OCI-LY3 (cell line): ENCODE results near the gene SH3PXD2A.

Experiments
- H2AFZ ChIP-seq: fragments of 200-600, 300-600 bp; shearing (Covaris generic); 2 replicates; pipeline ENCODE4 v1.6.0; 2014; ENCODE audit warnings: antibody characterized with exemption, low read depth, low read length
- H3K27ac ChIP-seq: fragments of 200-600, 300-600 bp; sonication (generic); 2 replicates; pipeline ENCODE4 v1.5.1; 2014; ENCODE audit warnings: mild to moderate bottlenecking, low read length, moderate library complexity, mixed read lengths
- H3K27me3 ChIP-seq: fragments of 200-600, 300-600 bp; sonication (generic); 2 replicates; pipeline ENCODE4 v1.6.1; 2014; ENCODE audit warnings: low read depth, low read length, mixed read lengths
- H3K36me3 ChIP-seq: fragments of 200-600, 300-600 bp; sonication (generic); replicated peaks from 2 replicates; pipeline ENCODE3; 2014; ENCODE audit warnings: low read depth, low read length, mixed read lengths
- H3K4me1 ChIP-seq: fragments of 300-600, 200-600 bp; sonication (generic); 2 replicates; pipeline ENCODE4 v1.6.1; 2014; ENCODE audit warnings: low read length, mixed read lengths
- H3K4me2 ChIP-seq: fragments of 200-600, 300-600 bp; sonication (generic); 2 replicates; pipeline ENCODE4 v1.6.1; 2014; ENCODE audit warnings: low read length, mixed read lengths
- H3K4me3 ChIP-seq: fragments of 300-600, 200-600 bp; sonication (generic); 2 replicates; pipeline ENCODE4 v1.5.1; 2014; ENCODE audit warnings: antibody characterized with exemption, mild to moderate bottlenecking, low read length, moderate library complexity
- H3K79me2 ChIP-seq: fragments of 300-600, 200-600 bp; shearing (Covaris generic); 2 replicates; pipeline ENCODE4 v1.6.1; 2014; ENCODE audit warnings: mild to moderate bottlenecking, low read length, mixed read lengths
- H3K9ac ChIP-seq: fragments of 300-600, 200-600 bp; shearing (Covaris generic); 2 replicates; pipeline ENCODE4 v1.6.0; 2014; ENCODE audit warnings: mild to moderate bottlenecking, low read length, moderate library complexity
- H3K9me3 ChIP-seq: fragments of 200-600, 300-600 bp; shearing (Covaris generic); 2 replicates; pipeline ENCODE4 v1.6.1; 2014; ENCODE audit warnings: low read length, mixed read lengths; ENCODE audit not compliant: insufficient read depth
- H4K20me1 ChIP-seq: fragments of 200-600, 300-600 bp; sonication (generic); 2 replicates; pipeline ENCODE4 v1.6.1; 2016; ENCODE audit warnings: low read length, mixed read lengths; ENCODE audit not compliant: insufficient read depth
- EZH2phosphoT487 ChIP-seq: fragments of 200-600 bp; shearing (Covaris generic); IDR thresholded peaks from 2 replicates; pipeline ENCODE4 v1.6.1; 2018; ENCODE audit warnings: antibody characterized with exemption, mixed run types, low read depth
- TF ChIP-seq, protein P1 (sequence below): fragments of 200-600, 300-600 bp; sonication (generic); IDR thresholded peaks from 2 replicates; pipeline ENCODE4 v1.5.1; 2014; ENCODE audit warnings: antibody characterized with exemption, low read length, low read depth

Gene SH3PXD2A

DNA sequence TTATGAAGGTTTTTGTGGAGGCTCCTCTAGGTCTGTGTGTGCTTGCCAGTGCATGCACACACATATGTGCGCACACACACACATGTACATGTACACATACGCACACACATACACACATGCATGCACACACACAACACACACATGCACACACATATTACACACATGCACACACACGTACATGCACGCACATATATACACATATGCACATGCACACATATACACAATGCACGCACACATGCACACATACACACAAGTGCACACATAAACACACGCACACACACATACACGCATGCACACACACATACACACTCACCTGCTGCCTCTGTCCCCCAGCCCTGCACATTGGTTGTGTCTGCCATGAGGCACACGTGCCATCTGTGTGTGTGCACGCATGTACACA, 295.6 kb downstream of the SH3PXD2A start:
- no peaks in the 10 kb centered on the region for H3K36me3 ChIP-seq
- H3K4me3 ChIP-seq = no peak overlapping the region
- no peak overlapping the region for H2AFZ ChIP-seq
- H3K4me2 ChIP-seq = no peak overlapping the region
- H3K27ac ChIP-seq = no peak overlapping the region
- H3K9ac ChIP-seq = no peak overlapping the region
- H3K4me1 ChIP-seq = peaks cover 10% of the 10 kb centered on the region
- no peaks in the 10 kb centered on the region for H3K9me3 ChIP-seq
- H3K79me2 ChIP-seq = no peaks in the 10 kb centered on the region
- no peaks in the 10 kb centered on the region for H4K20me1 ChIP-seq
- TF ChIP-seq EZH2phosphoT487 = no peak
- TF ChIP-seq, protein P1, sequence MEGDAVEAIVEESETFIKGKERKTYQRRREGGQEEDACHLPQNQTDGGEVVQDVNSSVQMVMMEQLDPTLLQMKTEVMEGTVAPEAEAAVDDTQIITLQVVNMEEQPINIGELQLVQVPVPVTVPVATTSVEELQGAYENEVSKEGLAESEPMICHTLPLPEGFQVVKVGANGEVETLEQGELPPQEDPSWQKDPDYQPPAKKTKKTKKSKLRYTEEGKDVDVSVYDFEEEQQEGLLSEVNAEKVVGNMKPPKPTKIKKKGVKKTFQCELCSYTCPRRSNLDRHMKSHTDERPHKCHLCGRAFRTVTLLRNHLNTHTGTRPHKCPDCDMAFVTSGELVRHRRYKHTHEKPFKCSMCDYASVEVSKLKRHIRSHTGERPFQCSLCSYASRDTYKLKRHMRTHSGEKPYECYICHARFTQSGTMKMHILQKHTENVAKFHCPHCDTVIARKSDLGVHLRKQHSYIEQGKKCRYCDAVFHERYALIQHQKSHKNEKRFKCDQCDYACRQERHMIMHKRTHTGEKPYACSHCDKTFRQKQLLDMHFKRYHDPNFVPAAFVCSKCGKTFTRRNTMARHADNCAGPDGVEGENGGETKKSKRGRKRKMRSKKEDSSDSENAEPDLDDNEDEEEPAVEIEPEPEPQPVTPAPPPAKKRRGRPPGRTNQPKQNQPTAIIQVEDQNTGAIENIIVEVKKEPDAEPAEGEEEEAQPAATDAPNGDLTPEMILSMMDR = no peak
- H3K27me3 ChIP-seq = no peaks in the 10 kb centered on the region

DNA sequence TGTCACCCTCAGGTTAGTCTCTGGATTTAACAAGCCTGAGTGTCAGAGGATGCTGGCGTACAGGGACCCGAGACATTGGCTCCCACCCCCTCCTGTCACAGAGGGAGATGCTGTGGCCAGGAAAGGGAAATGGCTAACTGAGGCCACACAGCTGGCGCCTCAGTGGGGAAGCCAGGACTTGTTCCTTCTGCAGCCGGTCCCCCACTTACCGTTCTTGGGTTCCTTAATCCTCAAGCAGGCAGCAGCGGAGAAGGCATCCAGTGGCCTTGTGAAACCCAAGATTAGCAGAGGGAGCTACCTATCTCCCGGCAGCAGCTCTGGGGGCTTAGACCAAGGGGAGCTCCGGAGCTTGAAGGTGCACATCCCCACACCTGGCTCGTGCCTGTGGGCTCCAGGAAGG, 296.5 kb downstream of the SH3PXD2A start:
- Histone ChIP-seq H3K9me3 (no peaks in the 10 kb centered on the region), H4K20me1 (no peaks in the 10 kb centered on the region), H3K27me3 (no peaks in the 10 kb centered on the region), H3K4me3 (no peak overlapping the region), H3K9ac (no peak overlapping the region), H3K36me3 (no peaks in the 10 kb centered on the region), H3K4me2 (no peak overlapping the region), H2AFZ (no peak overlapping the region), H3K4me1 (peaks cover 1% of the 10 kb centered on the region), H3K27ac (no peak overlapping the region), H3K79me2 (no peaks in the 10 kb centered on the region)
- TF ChIP-seq EZH2phosphoT487 = no peak
- TF ChIP-seq, protein P1 = no peak

DNA sequence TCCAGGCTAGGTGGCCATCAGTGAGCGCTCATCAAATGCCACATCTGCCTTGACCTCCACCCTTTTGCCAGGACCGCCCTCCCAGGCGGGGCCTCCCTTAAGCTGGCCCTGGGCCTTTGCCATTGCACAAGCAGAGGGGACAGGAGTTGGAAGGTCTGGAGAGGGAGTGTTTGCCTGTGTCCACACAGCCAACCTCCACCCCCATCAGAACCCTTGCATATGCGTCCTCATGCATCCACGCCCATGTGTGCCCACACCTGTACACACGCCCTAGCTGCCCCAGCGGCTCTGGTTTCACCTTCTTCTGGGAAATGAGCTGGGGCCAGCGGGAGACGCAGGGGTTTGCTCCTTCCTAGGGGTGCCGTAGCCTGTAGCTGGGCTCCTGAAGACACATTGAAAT, 297.9 kb downstream of the SH3PXD2A start:
- no peaks in the 10 kb centered on the region for H3K79me2 ChIP-seq
- no peaks in the 10 kb centered on the region for H3K36me3 ChIP-seq
- TF ChIP-seq, protein P1 = no peak
- TF ChIP-seq EZH2phosphoT487 = no peak
- no peaks in the 10 kb centered on the region for H4K20me1 ChIP-seq
- H2AFZ ChIP-seq = no peak overlapping the region
- no peak overlapping the region for H3K4me2 ChIP-seq
- no peaks in the 10 kb centered on the region for H3K4me1 ChIP-seq
- no peak overlapping the region for H3K9ac ChIP-seq
- H3K27ac ChIP-seq = no peak overlapping the region
- H3K4me3 ChIP-seq = no peak overlapping the region
- no peaks in the 10 kb centered on the region for H3K9me3 ChIP-seq
- no peaks in the 10 kb centered on the region for H3K27me3 ChIP-seq

DNA sequence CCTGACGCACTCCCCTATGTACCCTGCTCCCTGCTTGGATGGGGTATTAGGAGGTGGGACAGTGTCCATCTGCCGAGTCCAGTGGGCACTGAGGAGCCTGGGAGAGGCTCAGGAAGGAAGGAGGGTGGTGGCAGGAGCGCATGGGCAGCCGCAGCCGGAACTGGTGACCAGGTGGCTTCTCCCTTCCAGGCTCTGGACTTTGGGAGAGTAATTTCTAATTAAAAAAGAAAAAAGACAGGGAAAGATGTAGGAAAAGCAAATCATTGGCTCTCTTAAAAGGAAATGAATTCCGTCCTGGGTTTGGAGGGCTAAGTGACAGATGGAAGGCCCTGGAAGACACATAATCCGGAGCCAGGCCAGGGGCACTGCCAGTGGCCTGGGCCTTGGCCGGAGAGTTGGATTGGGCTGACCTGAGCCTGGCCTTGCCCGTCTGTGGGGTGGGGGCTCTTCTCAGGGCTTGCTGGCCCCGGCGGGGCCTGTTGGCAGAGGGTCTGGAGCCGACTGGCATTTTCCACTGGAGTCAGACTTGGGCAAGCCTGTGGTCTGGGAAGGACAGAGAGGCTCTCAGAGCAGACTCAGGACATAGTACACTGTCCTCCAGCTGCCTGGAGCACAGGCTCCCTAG, 298.9 kb downstream of the SH3PXD2A start:
- no peaks in the 10 kb centered on the region for H3K36me3 ChIP-seq
- no peaks in the 10 kb centered on the region for H3K27me3 ChIP-seq
- H2AFZ ChIP-seq = no peak overlapping the region
- no peak overlapping the region for H3K27ac ChIP-seq
- H3K4me2 ChIP-seq = no peak overlapping the region
- H3K4me3 ChIP-seq = no peak overlapping the region
- no peaks in the 10 kb centered on the region for H3K9me3 ChIP-seq
- no peaks in the 10 kb centered on the region for H3K79me2 ChIP-seq
- H4K20me1 ChIP-seq = no peaks in the 10 kb centered on the region
- TF ChIP-seq, protein P1 = no peak
- TF ChIP-seq EZH2phosphoT487 = no peak
- no peaks in the 10 kb centered on the region for H3K4me1 ChIP-seq
- no peak overlapping the region for H3K9ac ChIP-seq
